SK-N-SH treated with all-trans-retinoic acid at 6 μM for 48 hours (cell line): ENCODE data around the gene TGM5.

Experiments
- ATAC-seq: fragments of 200-7000 bp; cut with Tn5 transposase; 3 replicates; pipeline ENCODE4 v1.9.1; 2020; ENCODE audit warnings: mild to moderate bottlenecking, moderate library complexity
- ARNTL ChIP-seq: fragments of 450-650 bp; formaldehyde crosslinking; IDR thresholded peaks from 2 replicates; pipeline ENCODE4 v1.5.0; 2020; ENCODE audit warnings: low read depth, mild to moderate bottlenecking, moderate library complexity, borderline replicate concordance
- BACH2 ChIP-seq: fragments of 250-450 bp; sonication (Bioruptor Pico); IDR thresholded peaks from 2 replicates; pipeline ENCODE4 v1.9.0; 2021; ENCODE audit warnings: mild to moderate bottlenecking, borderline replicate concordance
- ESRRG ChIP-seq: fragments of 250-450 bp; sonication (Bioruptor Pico); IDR thresholded peaks from 2 replicates; pipeline ENCODE4 v1.6.1; 2021; ENCODE audit warnings: mild to moderate bottlenecking
- GLIS3 ChIP-seq: fragments of 250-450 bp; sonication (Bioruptor Pico); IDR thresholded peaks from 2 replicates; pipeline ENCODE4 v1.5.0; 2020; ENCODE audit warnings: mild to moderate bottlenecking, moderate library complexity
- ISL1 ChIP-seq: fragments of 250-450 bp; sonication (Bioruptor Pico); IDR thresholded peaks from 2 replicates; pipeline ENCODE4 v2.1.2; 2022; ENCODE audit warnings: mild to moderate bottlenecking, moderate library complexity
- OSR1 ChIP-seq: fragments of 250-450 bp; sonication (Bioruptor Pico); IDR thresholded peaks from 2 replicates; pipeline ENCODE4 v1.8.0; 2022; ENCODE audit warnings: moderate library complexity, mild to moderate bottlenecking, inconsistent platforms
- PPARA ChIP-seq: fragments of 250-450 bp; sonication (Bioruptor Pico); IDR thresholded peaks from 2 replicates; pipeline ENCODE4 v1.5.0; 2020; ENCODE audit warnings: mild to moderate bottlenecking, borderline replicate concordance
- RARB ChIP-seq: fragments of 250-450 bp; sonication (Bioruptor Pico); IDR thresholded peaks from 2 replicates; pipeline ENCODE4 v1.8.0; 2021; ENCODE audit warnings: mild to moderate bottlenecking, moderate library complexity
- SNAI2 ChIP-seq: fragments of 250-450 bp; sonication (Bioruptor Pico); IDR thresholded peaks from 2 replicates; pipeline ENCODE4 v1.5.0; 2020; ENCODE audit warnings: mild to moderate bottlenecking, moderate library complexity
- TOX ChIP-seq: fragments of 250-450 bp; sonication (Bioruptor Pico); IDR thresholded peaks from 2 replicates; pipeline ENCODE4 v1.8.0; 2021; ENCODE audit warnings: mild to moderate bottlenecking, moderate library complexity, borderline replicate concordance
- ZC3H10 ChIP-seq: fragments of 250-450 bp; sonication (Bioruptor Pico); IDR thresholded peaks from 2 replicates; pipeline ENCODE4 v1.5.1; 2021; ENCODE audit warnings: mild to moderate bottlenecking, moderate library complexity
- ZFP3 ChIP-seq: fragments of 250-450 bp; sonication (Bioruptor Pico); IDR thresholded peaks from 2 replicates; pipeline ENCODE4 v1.5.0; 2020; ENCODE audit warnings: mild to moderate bottlenecking, moderate library complexity
- ZFP30 ChIP-seq: fragments of 450-650 bp; formaldehyde crosslinking; IDR thresholded peaks from 2 replicates; pipeline ENCODE4 v1.5.0; 2022; ENCODE audit warnings: mild to moderate bottlenecking, moderate library complexity
- ZNF565 ChIP-seq: fragments of 450-650 bp; formaldehyde crosslinking; conservative IDR thresholded peaks from 2 replicates; pipeline ENCODE4 v1.5.0; 2020; ENCODE audit warnings: low read depth, mild to moderate bottlenecking, moderate library complexity
- ZNF70 ChIP-seq: fragments of 450-650 bp; formaldehyde crosslinking; IDR thresholded peaks from 2 replicates; pipeline ENCODE4 v1.5.0; 2020; ENCODE audit warnings: mild to moderate bottlenecking, moderate library complexity
- ZNF8 ChIP-seq: fragments of 450-650 bp; formaldehyde crosslinking; IDR thresholded peaks from 2 replicates; pipeline ENCODE4 v1.5.0; 2020; ENCODE audit warnings: mild to moderate bottlenecking, moderate library complexity
- TF ChIP-seq, protein P1 (sequence below): fragments of 250-450 bp; sonication (Bioruptor Pico); IDR thresholded peaks from 2 replicates; pipeline ENCODE4 v1.8.0; 2021; ENCODE audit warnings: low read depth, mild to moderate bottlenecking, moderate library complexity, borderline replicate concordance
- TF ChIP-seq, protein P2 (sequence below): fragments of 250-450 bp; sonication (Bioruptor Pico); IDR thresholded peaks from 2 replicates; pipeline ENCODE4 v1.5.1; 2021; ENCODE audit warnings: mild to moderate bottlenecking, moderate library complexity
- TF ChIP-seq, protein P3 (sequence below): fragments of 250-450 bp; sonication (Bioruptor Pico); IDR thresholded peaks from 2 replicates; pipeline ENCODE4 v1.5.0; 2020; ENCODE audit warnings: mild to moderate bottlenecking, moderate library complexity
- TF ChIP-seq, protein P4 (sequence below): fragments of 250-450 bp; sonication (Bioruptor Pico); IDR thresholded peaks from 2 replicates; pipeline ENCODE4 v1.8.0; 2020; ENCODE audit warnings: mild to moderate bottlenecking, moderate library complexity, borderline replicate concordance
- TF ChIP-seq, protein P5 (sequence below): fragments of 250-450 bp; sonication (Bioruptor Pico); IDR thresholded peaks from 2 replicates; pipeline ENCODE4 v1.5.1; 2020; ENCODE audit warnings: low read depth, mild to moderate bottlenecking, moderate library complexity

Gene TGM5

DNA sequence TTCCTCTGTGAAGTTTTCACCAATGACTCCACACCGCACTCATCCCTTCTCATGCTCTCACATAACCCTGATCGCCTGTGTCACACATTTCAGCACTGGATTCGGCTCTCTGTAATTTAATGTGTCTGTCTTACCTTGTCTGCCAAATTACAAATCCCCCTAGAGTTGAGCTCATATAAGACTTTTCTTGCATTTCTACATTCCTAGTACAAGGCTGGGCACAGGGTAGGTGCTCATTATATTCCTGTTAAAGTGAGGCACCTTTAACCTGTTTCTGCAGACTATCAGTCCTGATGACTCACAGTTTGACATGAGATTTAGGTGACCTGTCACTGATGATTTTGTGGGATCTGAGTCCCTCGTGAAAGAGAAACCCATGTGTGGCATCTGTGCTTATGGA is 22.6 kb downstream of the TGM5 start:
- TF ChIP-seq ZFP30 (CRISPR knock-in tag), result no peak
- TF ChIP-seq RARB, result no peak
- TF ChIP-seq, protein P1, sequence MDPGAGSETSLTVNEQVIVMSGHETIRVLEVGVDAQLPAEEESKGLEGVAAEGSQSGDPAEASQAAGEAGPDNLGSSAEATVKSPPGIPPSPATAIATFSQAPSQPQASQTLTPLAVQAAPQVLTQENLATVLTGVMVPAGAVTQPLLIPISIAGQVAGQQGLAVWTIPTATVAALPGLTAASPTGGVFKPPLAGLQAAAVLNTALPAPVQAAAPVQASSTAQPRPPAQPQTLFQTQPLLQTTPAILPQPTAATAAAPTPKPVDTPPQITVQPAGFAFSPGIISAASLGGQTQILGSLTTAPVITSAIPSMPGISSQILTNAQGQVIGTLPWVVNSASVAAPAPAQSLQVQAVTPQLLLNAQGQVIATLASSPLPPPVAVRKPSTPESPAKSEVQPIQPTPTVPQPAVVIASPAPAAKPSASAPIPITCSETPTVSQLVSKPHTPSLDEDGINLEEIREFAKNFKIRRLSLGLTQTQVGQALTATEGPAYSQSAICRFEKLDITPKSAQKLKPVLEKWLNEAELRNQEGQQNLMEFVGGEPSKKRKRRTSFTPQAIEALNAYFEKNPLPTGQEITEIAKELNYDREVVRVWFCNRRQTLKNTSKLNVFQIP, result no peak
- no peak for TF ChIP-seq TOX (CRISPR knock-in tag)
- TF ChIP-seq, protein P2, sequence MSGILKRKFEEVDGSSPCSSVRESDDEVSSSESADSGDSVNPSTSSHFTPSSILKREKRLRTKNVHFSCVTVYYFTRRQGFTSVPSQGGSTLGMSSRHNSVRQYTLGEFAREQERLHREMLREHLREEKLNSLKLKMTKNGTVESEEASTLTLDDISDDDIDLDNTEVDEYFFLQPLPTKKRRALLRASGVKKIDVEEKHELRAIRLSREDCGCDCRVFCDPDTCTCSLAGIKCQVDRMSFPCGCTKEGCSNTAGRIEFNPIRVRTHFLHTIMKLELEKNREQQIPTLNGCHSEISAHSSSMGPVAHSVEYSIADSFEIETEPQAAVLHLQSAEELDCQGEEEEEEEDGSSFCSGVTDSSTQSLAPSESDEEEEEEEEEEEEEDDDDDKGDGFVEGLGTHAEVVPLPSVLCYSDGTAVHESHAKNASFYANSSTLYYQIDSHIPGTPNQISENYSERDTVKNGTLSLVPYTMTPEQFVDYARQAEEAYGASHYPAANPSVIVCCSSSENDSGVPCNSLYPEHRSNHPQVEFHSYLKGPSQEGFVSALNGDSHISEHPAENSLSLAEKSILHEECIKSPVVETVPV (CRISPR knock-in tag), result no peak
- ATAC-seq, result no peak

DNA sequence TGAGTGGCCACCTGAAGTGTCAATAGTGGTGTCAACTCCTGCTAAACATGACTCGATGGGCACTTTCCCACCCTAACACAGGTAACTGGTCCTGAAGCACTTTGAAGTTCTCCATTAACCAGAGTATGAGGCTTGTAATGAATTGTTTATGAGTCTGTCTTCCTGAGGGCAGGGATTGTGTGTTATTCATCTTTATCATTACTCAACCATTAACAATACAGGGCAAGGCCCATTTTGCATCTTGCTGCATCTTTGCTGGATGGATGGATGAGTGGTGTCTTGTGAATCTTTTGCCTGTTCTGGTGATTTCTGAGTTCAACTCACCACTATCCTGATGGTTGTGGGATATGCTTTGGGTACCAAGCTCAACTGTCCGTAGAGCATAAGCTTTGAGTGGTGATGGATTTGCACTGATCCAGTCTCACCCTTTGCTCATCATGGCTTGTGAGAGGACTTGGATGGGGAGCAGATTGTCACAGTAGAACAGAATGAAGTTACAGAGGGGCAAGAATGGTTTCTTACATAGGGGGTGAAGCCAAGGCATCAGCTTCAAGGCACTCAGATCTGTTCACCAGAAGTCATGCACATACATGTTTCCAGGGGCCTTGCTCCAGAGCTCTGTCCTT is 23.6 kb downstream of the TGM5 start:
- TF ChIP-seq ESRRG (CRISPR knock-in tag) (no peak), SNAI2 (CRISPR knock-in tag) (no peak)
- no peak for ATAC-seq

DNA sequence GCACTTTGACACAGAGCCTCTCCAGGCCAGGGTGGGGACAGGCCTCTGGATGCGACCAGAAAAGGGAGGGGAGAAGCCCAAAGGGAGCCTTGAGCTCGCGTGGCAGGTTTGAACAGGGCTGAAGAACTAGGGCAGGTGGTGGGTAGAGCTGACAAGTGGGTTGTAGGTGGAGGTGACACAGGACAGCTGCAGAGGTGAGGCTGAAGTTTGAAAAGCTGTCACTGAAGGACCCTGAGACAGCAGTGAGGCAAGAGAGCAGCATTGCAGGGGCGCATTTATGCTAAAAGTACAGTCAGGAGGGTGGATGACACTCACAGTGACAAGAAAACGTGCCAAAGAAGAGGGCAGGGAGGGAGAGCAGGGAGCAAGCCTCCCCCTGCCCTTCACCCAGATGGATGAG is 24.1 kb downstream of the TGM5 start:
- ATAC-seq, result no peak
- TF ChIP-seq ZNF70 (CRISPR knock-in tag) (no peak), ARNTL (CRISPR knock-in tag) (no peak), ZFP3 (CRISPR knock-in tag) (no peak), PPARA (CRISPR knock-in tag) (no peak), ZC3H10 (CRISPR knock-in tag) (no peak), OSR1 (no peak), ZNF8 (CRISPR knock-in tag) (no peak)
- TF ChIP-seq, protein P3, sequence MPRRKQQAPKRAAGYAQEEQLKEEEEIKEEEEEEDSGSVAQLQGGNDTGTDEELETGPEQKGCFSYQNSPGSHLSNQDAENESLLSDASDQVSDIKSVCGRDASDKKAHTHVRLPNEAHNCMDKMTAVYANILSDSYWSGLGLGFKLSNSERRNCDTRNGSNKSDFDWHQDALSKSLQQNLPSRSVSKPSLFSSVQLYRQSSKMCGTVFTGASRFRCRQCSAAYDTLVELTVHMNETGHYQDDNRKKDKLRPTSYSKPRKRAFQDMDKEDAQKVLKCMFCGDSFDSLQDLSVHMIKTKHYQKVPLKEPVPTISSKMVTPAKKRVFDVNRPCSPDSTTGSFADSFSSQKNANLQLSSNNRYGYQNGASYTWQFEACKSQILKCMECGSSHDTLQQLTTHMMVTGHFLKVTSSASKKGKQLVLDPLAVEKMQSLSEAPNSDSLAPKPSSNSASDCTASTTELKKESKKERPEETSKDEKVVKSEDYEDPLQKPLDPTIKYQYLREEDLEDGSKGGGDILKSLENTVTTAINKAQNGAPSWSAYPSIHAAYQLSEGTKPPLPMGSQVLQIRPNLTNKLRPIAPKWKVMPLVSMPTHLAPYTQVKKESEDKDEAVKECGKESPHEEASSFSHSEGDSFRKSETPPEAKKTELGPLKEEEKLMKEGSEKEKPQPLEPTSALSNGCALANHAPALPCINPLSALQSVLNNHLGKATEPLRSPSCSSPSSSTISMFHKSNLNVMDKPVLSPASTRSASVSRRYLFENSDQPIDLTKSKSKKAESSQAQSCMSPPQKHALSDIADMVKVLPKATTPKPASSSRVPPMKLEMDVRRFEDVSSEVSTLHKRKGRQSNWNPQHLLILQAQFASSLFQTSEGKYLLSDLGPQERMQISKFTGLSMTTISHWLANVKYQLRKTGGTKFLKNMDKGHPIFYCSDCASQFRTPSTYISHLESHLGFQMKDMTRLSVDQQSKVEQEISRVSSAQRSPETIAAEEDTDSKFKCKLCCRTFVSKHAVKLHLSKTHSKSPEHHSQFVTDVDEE (CRISPR knock-in tag), result no peak
- TF ChIP-seq, all 23 proteins: peak for 0

DNA sequence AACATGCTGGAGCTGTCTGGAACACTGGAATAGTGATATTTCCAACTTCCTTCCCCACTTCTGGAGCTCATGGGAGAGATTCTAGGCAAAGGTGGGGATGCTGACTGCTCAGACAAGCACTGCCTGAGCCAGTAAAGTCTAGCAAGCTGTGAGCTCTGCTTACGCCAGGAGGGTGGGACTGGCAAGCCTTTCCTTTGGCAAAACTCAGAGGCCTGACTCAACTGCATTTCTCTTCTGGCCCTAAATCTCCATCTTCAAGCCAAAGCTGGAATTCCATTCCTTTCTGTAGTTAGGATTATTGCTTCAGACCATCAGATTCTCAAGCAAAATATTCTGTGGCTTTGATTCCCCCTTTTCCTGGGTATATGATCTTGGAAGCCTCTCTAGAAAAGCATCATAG is 25.6 kb downstream of the TGM5 start:
- no peak for ATAC-seq

More for the DNA sequence above, 25.6 kb downstream of the TGM5 start:
- TF ChIP-seq, protein P4, sequence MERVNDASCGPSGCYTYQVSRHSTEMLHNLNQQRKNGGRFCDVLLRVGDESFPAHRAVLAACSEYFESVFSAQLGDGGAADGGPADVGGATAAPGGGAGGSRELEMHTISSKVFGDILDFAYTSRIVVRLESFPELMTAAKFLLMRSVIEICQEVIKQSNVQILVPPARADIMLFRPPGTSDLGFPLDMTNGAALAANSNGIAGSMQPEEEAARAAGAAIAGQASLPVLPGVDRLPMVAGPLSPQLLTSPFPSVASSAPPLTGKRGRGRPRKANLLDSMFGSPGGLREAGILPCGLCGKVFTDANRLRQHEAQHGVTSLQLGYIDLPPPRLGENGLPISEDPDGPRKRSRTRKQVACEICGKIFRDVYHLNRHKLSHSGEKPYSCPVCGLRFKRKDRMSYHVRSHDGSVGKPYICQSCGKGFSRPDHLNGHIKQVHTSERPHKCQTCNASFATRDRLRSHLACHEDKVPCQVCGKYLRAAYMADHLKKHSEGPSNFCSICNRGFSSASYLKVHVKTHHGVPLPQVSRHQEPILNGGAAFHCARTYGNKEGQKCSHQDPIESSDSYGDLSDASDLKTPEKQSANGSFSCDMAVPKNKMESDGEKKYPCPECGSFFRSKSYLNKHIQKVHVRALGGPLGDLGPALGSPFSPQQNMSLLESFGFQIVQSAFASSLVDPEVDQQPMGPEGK, result no peak
- TF ChIP-seq BACH2 (CRISPR knock-in tag) (no peak), TOX (CRISPR knock-in tag) (no peak), RARB (no peak), ESRRG (CRISPR knock-in tag) (no peak), PPARA (CRISPR knock-in tag) (no peak), ARNTL (CRISPR knock-in tag) (no peak), SNAI2 (CRISPR knock-in tag) (no peak), GLIS3 (CRISPR knock-in tag) (no peak), ZNF565 (no peak), ZFP30 (CRISPR knock-in tag) (no peak), ISL1 (no peak), ZNF70 (CRISPR knock-in tag) (no peak), ZNF8 (CRISPR knock-in tag) (no peak)
- TF ChIP-seq, protein P2 (CRISPR knock-in tag), result no peak
- TF ChIP-seq, protein P5, sequence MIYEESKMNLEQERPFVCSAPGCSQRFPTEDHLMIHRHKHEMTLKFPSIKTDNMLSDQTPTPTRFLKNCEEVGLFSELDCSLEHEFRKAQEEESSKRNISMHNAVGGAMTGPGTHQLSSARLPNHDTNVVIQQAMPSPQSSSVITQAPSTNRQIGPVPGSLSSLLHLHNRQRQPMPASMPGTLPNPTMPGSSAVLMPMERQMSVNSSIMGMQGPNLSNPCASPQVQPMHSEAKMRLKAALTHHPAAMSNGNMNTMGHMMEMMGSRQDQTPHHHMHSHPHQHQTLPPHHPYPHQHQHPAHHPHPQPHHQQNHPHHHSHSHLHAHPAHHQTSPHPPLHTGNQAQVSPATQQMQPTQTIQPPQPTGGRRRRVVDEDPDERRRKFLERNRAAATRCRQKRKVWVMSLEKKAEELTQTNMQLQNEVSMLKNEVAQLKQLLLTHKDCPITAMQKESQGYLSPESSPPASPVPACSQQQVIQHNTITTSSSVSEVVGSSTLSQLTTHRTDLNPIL (CRISPR knock-in tag), result no peak
- TF ChIP-seq, all 23 proteins: peak for 0
